SU-DHL-6 (cell line): ENCODE measurements around the gene UBE2O.

Source experiments
- H2AFZ ChIP-seq: fragments of 200-600 bp; sonication (generic); 2 replicates; pipeline ENCODE4 v1.6.1; 2014; ENCODE audit warnings: low read depth, mild to moderate bottlenecking, moderate library complexity, mixed read lengths, antibody characterized with exemption, low read length; ENCODE audit not compliant: severe bottlenecking
- H3F3A ChIP-seq: fragments of 200-600 bp; shearing (Covaris generic); 2 replicates; pipeline ENCODE4 v1.6.0; 2016; ENCODE audit warnings: antibody characterized with exemption, mild to moderate bottlenecking; ENCODE audit not compliant: insufficient read depth
- H3K27ac ChIP-seq: fragments of 200-600 bp; sonication (generic); 2 replicates; pipeline ENCODE4 v1.5.1; 2016; ENCODE audit warnings: low read depth, mild to moderate bottlenecking, low read length, moderate library complexity, mixed read lengths
- H3K27me3 ChIP-seq: fragments of 200-600 bp; sonication (generic), shearing (Covaris generic); 2 replicates; pipeline ENCODE4 v1.6.0; 2014; ENCODE audit warnings: mild to moderate bottlenecking, low read length
- H3K36me3 ChIP-seq: fragments of 200-600 bp; sonication (generic); 2 replicates; pipeline ENCODE4 v1.6.1; 2014; ENCODE audit warnings: mild to moderate bottlenecking, low read length, mixed read lengths
- H3K4me2 ChIP-seq: fragments of 300-600, 200-600 bp; shearing (Covaris generic), sonication (generic); 2 replicates; pipeline ENCODE4 v1.6.0; 2014; ENCODE audit warnings: low read length, low read depth, mild to moderate bottlenecking; ENCODE audit not compliant: poor library complexity, severe bottlenecking
- H3K4me3 ChIP-seq: fragments of 200-600 bp; sonication (generic); 2 replicates; pipeline ENCODE4 v1.5.1; 2014; ENCODE audit warnings: antibody characterized with exemption, low read length, mild to moderate bottlenecking, mixed read lengths; ENCODE audit not compliant: insufficient read depth, poor library complexity, severe bottlenecking
- H3K79me2 ChIP-seq: fragments of 200-600 bp; sonication (generic); 2 replicates; pipeline ENCODE4 v1.6.1; 2014; ENCODE audit warnings: mild to moderate bottlenecking, low read length, moderate library complexity; ENCODE audit not compliant: insufficient read depth
- H3K9ac ChIP-seq: fragments of 200-600 bp; sonication (generic); 2 replicates; pipeline ENCODE4 v1.7.0; 2014; ENCODE audit warnings: mild to moderate bottlenecking, low read length
- H3K9me2 ChIP-seq: fragments of 200-600 bp; sonication (generic); replicated peaks from 2 replicates; pipeline ENCODE4 v1.6.1; 2014; ENCODE audit warnings: low read length; ENCODE audit not compliant: insufficient read depth
- H3K9me3 ChIP-seq: fragments of 200-600 bp; sonication (generic); 2 replicates; pipeline ENCODE4 v1.6.1; 2014; ENCODE audit warnings: low read length, mixed read lengths; ENCODE audit not compliant: insufficient read depth
- H4K20me1 ChIP-seq: fragments of 200-600 bp; sonication (generic); 2 replicates; pipeline ENCODE4 v1.6.1; 2014; ENCODE audit warnings: low read depth, mild to moderate bottlenecking, antibody characterized with exemption, low read length, moderate library complexity, mixed read lengths
- CTCF ChIP-seq: fragments of 200-600 bp; sonication (generic); IDR thresholded peaks from one replicate; pipeline ENCODE4 v1.5.1; 2017; ENCODE audit warnings: antibody characterized with exemption, mild to moderate bottlenecking, low read length, moderate library complexity; ENCODE audit not compliant: insufficient read depth, poor library complexity, severe bottlenecking
- EZH2phosphoT487 ChIP-seq: fragments of 200-600 bp; sonication (generic), shearing (Covaris generic); conservative IDR thresholded peaks from 2 replicates; pipeline ENCODE4 v1.6.1; 2018; ENCODE audit warnings: mild to moderate bottlenecking, antibody characterized with exemption, low read length, moderate library complexity, mixed read lengths

The UBE2O gene

GRCh38 chr17:76422406-76422805 lies 30.5 kb downstream of the UBE2O start:
- H2AFZ ChIP-seq = no peak overlapping the region
- H3K9ac ChIP-seq = no peak overlapping the region
- H3K9me2 ChIP-seq = no peaks in the 10 kb centered on the region
- no peak overlapping the region for H3K27ac ChIP-seq
- no peaks in the 10 kb centered on the region for H3K9me3 ChIP-seq
- TF ChIP-seq CTCF (no peak), EZH2phosphoT487 (no peak)
- no peak overlapping the region for H3K4me3 ChIP-seq
- H4K20me1 ChIP-seq = no peaks in the 10 kb centered on the region
- no peaks in the 10 kb centered on the region for H3K27me3 ChIP-seq
- no peaks in the 10 kb centered on the region for H3K36me3 ChIP-seq
- H3K79me2 ChIP-seq = no peaks in the 10 kb centered on the region
- H3K4me2 ChIP-seq = no peak overlapping the region
- peaks cover 5% of the 10 kb centered on the region for H3F3A ChIP-seq

GRCh38 chr17:76421044-76421407 lies 31.9 kb downstream of the UBE2O start:
- Histone ChIP-seq H3K27ac (no peak overlapping the region), H3F3A (no peaks in the 10 kb centered on the region)

DNA sequence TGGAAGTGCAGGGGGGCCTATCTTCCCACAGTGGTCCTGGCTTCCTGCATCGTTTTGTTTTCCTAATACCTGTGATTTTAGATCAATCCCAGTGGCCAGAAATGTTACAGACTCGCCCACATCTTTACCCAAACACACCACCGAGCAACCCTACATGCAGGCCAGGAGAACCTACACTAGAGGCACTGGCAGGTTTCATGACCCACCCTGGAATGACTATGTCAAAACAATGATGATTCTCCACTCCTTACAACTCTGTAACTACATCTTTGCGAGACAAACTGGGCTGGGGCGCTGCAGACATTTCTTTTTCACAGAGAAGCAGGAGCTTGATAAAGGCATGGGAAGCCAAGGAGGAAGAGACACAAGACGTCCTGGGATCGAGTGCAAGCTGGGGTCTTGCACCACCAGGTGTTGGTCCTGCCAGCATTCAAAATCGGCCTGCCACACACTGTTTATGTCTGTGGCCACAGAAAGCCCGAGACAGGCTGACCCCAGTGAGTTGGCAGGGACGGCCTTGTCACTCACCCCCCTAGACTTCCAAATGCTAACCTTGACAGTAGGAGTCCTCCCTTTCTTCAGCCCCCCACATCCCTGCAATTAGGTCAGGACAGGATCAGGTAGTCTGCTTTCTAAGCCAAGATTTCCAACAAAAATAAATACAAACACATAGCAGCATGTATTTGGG lies 32.5 kb downstream of the UBE2O start:
- no peak overlapping the region for H3K27ac ChIP-seq
- H3K4me2 ChIP-seq = no peak overlapping the region
- no peak overlapping the region for H2AFZ ChIP-seq
- H3K36me3 ChIP-seq = no peaks in the 10 kb centered on the region
- no peak overlapping the region for H3K4me3 ChIP-seq
- no peaks in the 10 kb centered on the region for H4K20me1 ChIP-seq
- no peaks in the 10 kb centered on the region for H3K9me3 ChIP-seq
- no peaks in the 10 kb centered on the region for H3K79me2 ChIP-seq
- H3K27me3 ChIP-seq = no peaks in the 10 kb centered on the region
- H3K9ac ChIP-seq = no peak overlapping the region
- H3F3A ChIP-seq = no peaks in the 10 kb centered on the region
- TF ChIP-seq EZH2phosphoT487 = no peak
- no peak for TF ChIP-seq CTCF
- no peaks in the 10 kb centered on the region for H3K9me2 ChIP-seq

More at GRCh38 chr17:76421044-76421407, 31.9 kb downstream of the UBE2O start:
- Histone ChIP-seq H3K36me3 (no peaks in the 10 kb centered on the region), H4K20me1 (no peaks in the 10 kb centered on the region), H3K4me2 (no peak overlapping the region), H3K4me3 (no peak overlapping the region), H3K9me2 (no peaks in the 10 kb centered on the region), H3K9me3 (no peaks in the 10 kb centered on the region), H3K79me2 (no peaks in the 10 kb centered on the region), H3K27me3 (no peaks in the 10 kb centered on the region), H3K9ac (no peak overlapping the region), H2AFZ (no peak overlapping the region)
- TF ChIP-seq CTCF (no peak), EZH2phosphoT487 (no peak)
